Measurements from ENCODE around the gene AOX1.

AOX1 gene

GRCh38 chr2:200614249-200614648, 28.4 kb downstream of the AOX1 start:
- no peak for DNase-seq (ENCODE audit: extremely low read depth, low read depth)
- no peak for TF ChIP-seq CTCF (IDR thresholded peaks at IDR 0.05; ENCODE audit: low read depth, low read length)

DNA sequence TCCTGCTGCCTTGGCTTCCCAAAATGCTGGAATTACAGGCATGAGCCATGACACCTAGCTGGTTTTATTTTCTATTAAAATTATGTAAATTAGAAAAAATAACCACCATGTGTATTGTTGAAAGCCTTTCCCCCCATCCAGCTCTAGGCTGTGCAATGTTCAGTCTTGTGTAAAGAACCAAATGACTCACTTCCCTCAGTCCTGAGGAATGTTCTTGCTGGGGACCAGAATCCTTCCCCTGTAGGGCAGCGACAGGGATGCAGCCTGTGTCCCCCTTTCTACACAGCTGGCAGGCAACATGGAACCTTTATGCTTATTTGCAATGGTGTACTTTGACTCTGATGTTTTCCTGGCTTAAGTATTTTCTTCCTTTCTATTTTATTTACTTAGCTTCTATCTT, 29.4 kb downstream of the AOX1 start:
- no peak for TF ChIP-seq CTCF (IDR thresholded peaks at IDR 0.05; ENCODE audit: low read depth, low read length)
- no peak for DNase-seq (ENCODE audit: extremely low read depth, low read depth)

DNA sequence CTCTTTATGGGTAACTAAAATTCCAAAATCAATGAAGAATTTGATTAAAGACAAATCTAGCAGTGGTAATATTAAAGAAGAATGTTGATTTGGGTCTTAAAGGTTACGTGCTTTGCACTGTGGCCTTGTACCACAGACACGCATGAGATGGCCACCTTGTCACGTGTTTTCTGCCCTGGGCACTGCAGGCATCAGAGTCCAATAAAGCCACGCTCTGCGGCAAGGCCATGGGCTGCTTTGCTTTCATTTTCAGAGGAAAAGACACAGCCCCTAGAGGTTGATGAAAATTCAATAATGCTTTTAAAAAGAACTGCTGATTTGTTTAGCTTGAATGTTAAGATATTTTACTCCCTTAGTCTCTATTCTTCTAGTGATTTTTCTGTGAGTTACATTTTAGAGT, 30.4 kb downstream of the AOX1 start:
- DNase-seq (ENCODE audit: extremely low read depth, low read depth): no peak
- TF ChIP-seq CTCF (IDR thresholded peaks at IDR 0.05; ENCODE audit: low read depth, low read length): no peak

GRCh38 chr2:200616656-200617055, 30.8 kb downstream of the AOX1 start:
- no peak for DNase-seq (ENCODE audit: extremely low read depth, low read depth)
- no peak for TF ChIP-seq CTCF (IDR thresholded peaks at IDR 0.05; ENCODE audit: low read depth, low read length)

GRCh38 chr2:200617156-200618053, 31.6 kb downstream of the AOX1 start:
- no peak for DNase-seq (ENCODE audit: extremely low read depth, low read depth)
- no peak for TF ChIP-seq CTCF (IDR thresholded peaks at IDR 0.05; ENCODE audit: low read depth, low read length)

GRCh38 chr2:200618054-200618419, 32.2 kb downstream of the AOX1 start:
- no peak for DNase-seq (ENCODE audit: extremely low read depth, low read depth)
- no peak for TF ChIP-seq CTCF (IDR thresholded peaks at IDR 0.05; ENCODE audit: low read depth, low read length)

DNA sequence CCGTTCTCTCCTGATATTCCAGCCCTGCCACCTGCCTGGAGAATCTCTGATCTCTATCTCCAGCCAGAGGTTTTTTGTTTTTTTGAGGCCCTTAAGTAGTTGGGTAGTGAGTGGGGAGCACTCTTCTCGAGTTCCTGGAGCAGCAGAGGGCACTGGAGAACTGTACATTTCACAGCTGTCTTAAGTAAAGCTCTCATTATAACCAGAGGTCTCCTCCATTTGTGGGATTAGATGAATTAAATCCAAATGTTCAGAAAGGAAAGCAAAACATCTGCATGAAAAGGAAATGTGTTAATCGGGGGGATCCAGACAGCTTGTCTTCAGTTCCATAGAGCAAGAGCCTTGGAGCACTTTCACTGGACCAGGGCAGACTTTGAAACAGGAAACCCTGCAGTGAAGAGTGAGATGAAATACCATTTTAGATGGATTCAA, 32.8 kb downstream of the AOX1 start:
- peak; percentile 74 for TF ChIP-seq CTCF (IDR thresholded peaks at IDR 0.05; ENCODE audit: low read depth, low read length)
- DNase-seq (ENCODE audit: extremely low read depth, low read depth): peak; percentile 78
